GM23338 (cell line): ENCODE measurements around the gene OLFM1. TPM values are rescaled to one million over a fixed set of nuclear protein-coding genes. Genes with fewer than 3 reads are reported as not detected.

ENCODE experiments used
- ATAC-seq: fragments of 200-7000 bp; cut with Tn5 transposase; 3 replicates; pipeline ENCODE4 v1.9.1; 2020
- DNase-seq: peaks from one replicate; pipeline ENCODE4 v3.0.0-alpha.2; 2015; ENCODE audit warnings: low spot score
- H2AFZ ChIP-seq: fragments of 200-600 bp; sonication (generic); 2 replicates; pipeline ENCODE4 v1.8.0; 2016; ENCODE audit warnings: antibody characterized with exemption, mild to moderate bottlenecking, moderate library complexity
- H3F3A ChIP-seq: fragments of 200-600 bp; sonication (generic); replicated peaks from 2 replicates; pipeline ENCODE4 v1.8.0; 2017; ENCODE audit warnings: antibody characterized with exemption, mixed run types, low read depth
- H3K27ac ChIP-seq: fragments of 200-600 bp; sonication (generic); 2 replicates; pipeline ENCODE4 v1.6.1; 2016; ENCODE audit warnings: low read depth
- H3K27me3 ChIP-seq: fragments of 200-600 bp; sonication (generic); 2 replicates; pipeline ENCODE4 v1.8.0; 2016; ENCODE audit warnings: mild to moderate bottlenecking, mixed run types, moderate library complexity; ENCODE audit not compliant: insufficient read depth
- H3K36me3 ChIP-seq: fragments of 200-600 bp; sonication (generic); 2 replicates; pipeline ENCODE4 v1.8.0; 2016; ENCODE audit warnings: mild to moderate bottlenecking; ENCODE audit not compliant: insufficient read depth
- H3K4me1 ChIP-seq: fragments of 200-600 bp; sonication (generic); 2 replicates; pipeline ENCODE4 v1.8.0; 2016; ENCODE audit warnings: mild to moderate bottlenecking, moderate library complexity; ENCODE audit not compliant: insufficient read depth
- H3K4me2 ChIP-seq: fragments of 200-600 bp; sonication (generic); 2 replicates; pipeline ENCODE4 v1.7.1; 2017; ENCODE audit warnings: mixed run types
- H3K4me3 ChIP-seq: fragments of 200-600 bp; sonication (generic); 2 replicates; pipeline ENCODE4 v1.6.1; 2016; ENCODE audit warnings: mixed run types
- H3K79me2 ChIP-seq: fragments of 200-600 bp; sonication (generic); replicated peaks from 2 replicates; pipeline ENCODE4 v1.8.0; 2017; ENCODE audit warnings: mild to moderate bottlenecking; ENCODE audit not compliant: insufficient read depth
- H3K9me2 ChIP-seq: fragments of 200-600 bp; sonication (generic); 2 replicates; pipeline ENCODE4 v1.8.0; 2017; ENCODE audit not compliant: insufficient read depth
- H4K20me1 ChIP-seq: fragments of 200-600 bp; sonication (generic); replicated peaks from 2 replicates; pipeline ENCODE4 v1.8.0; 2017; ENCODE audit warnings: mild to moderate bottlenecking; ENCODE audit not compliant: insufficient read depth
- H3K27ac Mint-ChIP-seq: 2 replicates; pipeline ENCODE4 v1.8.0; 2020; ENCODE audit warnings: inconsistent platforms, mild to moderate bottlenecking, moderate library complexity, mixed read lengths
- H3K27me3 Mint-ChIP-seq: 3 replicates; pipeline ENCODE4 v1.8.0; 2022; ENCODE audit warnings: low read depth, mild to moderate bottlenecking, moderate library complexity, mixed read lengths, inconsistent platforms; ENCODE audit not compliant: insufficient read depth, poor library complexity
- H3K36me3 Mint-ChIP-seq: 3 replicates; pipeline ENCODE4 v1.8.0; 2021; ENCODE audit warnings: low read depth, mild to moderate bottlenecking, inconsistent platforms, moderate library complexity, mixed read lengths
- H3K4me1 Mint-ChIP-seq: 3 replicates; pipeline ENCODE4 v1.8.0; 2020; ENCODE audit warnings: mild to moderate bottlenecking, inconsistent platforms, mixed read lengths
- H3K4me3 Mint-ChIP-seq: 3 replicates; pipeline ENCODE4 v1.8.0; 2021; ENCODE audit warnings: moderate library complexity, mild to moderate bottlenecking, inconsistent platforms, mixed read lengths
- H3K9me3 Mint-ChIP-seq: 3 replicates; pipeline ENCODE4 v1.8.0; 2020; ENCODE audit warnings: moderate library complexity, mild to moderate bottlenecking, inconsistent platforms, mixed read lengths
- CREB1 ChIP-seq: fragments of 250-450 bp; sonication (Bioruptor Pico); IDR thresholded peaks from 2 replicates; pipeline ENCODE4 v1.5.0; 2020; ENCODE audit warnings: low read depth, mild to moderate bottlenecking, moderate library complexity
- CTCF ChIP-seq, 2 experiments: fragments of 200-600 bp in 1 of 2; sonication (generic) in 1 of 2; conservative IDR thresholded peaks; 2 replicates each; pipeline versions ENCODE4 v1.5.1 to v1.6.1; 2016 to 2017; ENCODE audit warnings: antibody characterized with exemption in 2 of 2, low read depth in 2 of 2, mild to moderate bottlenecking in 2 of 2, moderate library complexity in 1 of 2
- ETS1 ChIP-seq: IDR thresholded peaks from 2 replicates; pipeline ENCODE4 v1.6.1; 2016; ENCODE audit warnings: antibody characterized with exemption
- EZH2phosphoT487 ChIP-seq: fragments of 200-600 bp; sonication (generic); IDR thresholded peaks from one replicate; pipeline ENCODE4 v1.8.1; 2018; ENCODE audit warnings: antibody characterized with exemption; ENCODE audit not compliant: unreplicated experiment
- JUNB ChIP-seq: IDR thresholded peaks from one replicate; pipeline ENCODE4 v1.6.1; 2016; ENCODE audit warnings: antibody characterized with exemption; ENCODE audit not compliant: unreplicated experiment
- NANOG ChIP-seq: IDR thresholded peaks from 2 replicates; pipeline ENCODE4 v1.6.1; 2016; ENCODE audit warnings: antibody characterized with exemption, borderline replicate concordance
- POLR2AphosphoS5 ChIP-seq: IDR thresholded peaks from 2 replicates; pipeline ENCODE4 v1.6.1; 2016; ENCODE audit warnings: antibody characterized with exemption, low read depth
- REST ChIP-seq: IDR thresholded peaks from one replicate; pipeline ENCODE4 v1.6.1; 2018; ENCODE audit warnings: antibody characterized with exemption; ENCODE audit not compliant: unreplicated experiment
- STAT1 ChIP-seq: IDR thresholded peaks from one replicate; pipeline ENCODE4 v1.6.1; 2016; ENCODE audit warnings: antibody characterized with exemption; ENCODE audit not compliant: unreplicated experiment
- ZNF331 ChIP-seq: fragments of 250-450 bp; sonication (Bioruptor Pico); IDR thresholded peaks from 2 replicates; pipeline ENCODE4 v1.5.0; 2020; ENCODE audit warnings: low read depth, mild to moderate bottlenecking, moderate library complexity
- ZNF462 ChIP-seq: fragments of 250-450 bp; sonication (Bioruptor Pico); IDR thresholded peaks from 2 replicates; pipeline ENCODE4 v1.5.0; 2020; ENCODE audit warnings: mild to moderate bottlenecking, moderate library complexity
- polyA plus RNA-seq: library from polyadenylated mRNA; unstranded; fragments of >200 nt; fragmentation: Nextera tagmentation; extraction: Ambion mirVana; gene quantifications from 2 replicates; pipeline ENCODE4 v1.2.1, GENCODE V29; 2016
- total RNA-seq: library from RNA; depleted of rRNA; stranded (reverse); fragments of >200 nt; shearing (Covaris generic); gene quantifications from 2 replicates; pipeline ENCODE4 v1.2.3, GENCODE V29; 2014

OLFM1 gene
- total and polyA plus RNA-seq, 2 experiments from 2014 or later = 20.6 to 40.1 TPM

GRCh38 chr9:135144581-135145170 lies 57.2 kb downstream of the OLFM1 start:
- Histone ChIP-seq H3K79me2 (no peaks in the 10 kb centered on the region), H3K27me3 (no peaks in the 10 kb centered on the region), H3K4me3 (no peak overlapping the region), H4K20me1 (no peaks in the 10 kb centered on the region), H3K9me2 (no peaks in the 10 kb centered on the region), H3K4me1 (no peaks in the 10 kb centered on the region), H2AFZ (no peak overlapping the region), H3K36me3 (no peaks in the 10 kb centered on the region), H3K4me2 (no peak overlapping the region), H3K27ac (no peak overlapping the region), H3F3A (no peaks in the 10 kb centered on the region)
- no peak overlapping the region for H3K4me3 Mint-ChIP-seq
- H3K4me1 Mint-ChIP-seq = no peaks in the 10 kb centered on the region; the same call in 2 of the 3 replicates
- H3K27ac Mint-ChIP-seq = no peak overlapping the region
- ATAC-seq (peak; percentile 76), DNase-seq (no peak)
- peaks cover 11% of the 10 kb centered on the region for H3K27me3 Mint-ChIP-seq
- peaks cover 3% of the 10 kb centered on the region; the same call in 2 of the 3 replicates for H3K36me3 Mint-ChIP-seq
- H3K9me3 Mint-ChIP-seq = no peaks in the 10 kb centered on the region
- TF ChIP-seq POLR2AphosphoS5 (no peak), REST (no peak), ZNF331 (CRISPR knock-in tag) (no peak), JUNB (no peak), CTCF (conservative IDR thresholded peaks at IDR 0.05; ENCODE audit: low read depth in 2 of 2) (no peak), ZNF462 (CRISPR knock-in tag) (no peak), EZH2phosphoT487 (no peak), ETS1 (no peak), NANOG (no peak), CREB1 (CRISPR knock-in tag) (no peak), STAT1 (no peak)
